Measurements from ENCODE around the gene SLIT3.

- TF ChIP-seq ZNF488 (tag by site-specific recombination; IDR thresholded peaks at IDR 0.05) (no peak), ZNF10 (tag by site-specific recombination; IDR thresholded peaks at IDR 0.05) (no peak), ELK4 (IDR thresholded peaks at IDR 0.05; ENCODE audit: borderline replicate concordance, low read depth, low read length) (no peak), CTCF (tag by site-specific recombination; IDR thresholded peaks at IDR 0.05) (no peak), OVOL3 (tag by site-specific recombination; IDR thresholded peaks at IDR 0.05) (no peak), ZBTB8A (tag by site-specific recombination; IDR thresholded peaks at IDR 0.05) (no peak), ZBTB21 (tag by site-specific recombination; IDR thresholded peaks at IDR 0.05) (no peak), ZNF362 (tag by site-specific recombination; IDR thresholded peaks at IDR 0.05) (no peak), ZNF629 (tag by site-specific recombination; IDR thresholded peaks at IDR 0.05) (no peak), BCL6B (tag by site-specific recombination; IDR thresholded peaks at IDR 0.05) (no peak), KLF16 (tag by site-specific recombination; IDR thresholded peaks at IDR 0.05) (no peak), ZFP69B (tag by site-specific recombination; IDR thresholded peaks at IDR 0.05) (no peak)
Measured at GRCh38 chr5:169283887-169284286, 17.1 kb downstream of the SLIT3 start.
